Right atrium auricular region (tissue), 2 donors: ENCODE data around the gene ABHD17B. TPM values are rescaled to one million over a fixed set of nuclear protein-coding genes. Genes with fewer than 3 reads are reported as not detected.

ENCODE experiments used
- DNase-seq: peaks from one replicate; pipeline ENCODE4 v3.0.0-alpha.2; 2019; ENCODE audit warnings: low spot score
- H3K27ac ChIP-seq, 2 donors: fragments of 200-600 bp; sonication (generic); 1 replicate in 1 of 2; 2 replicates in 1 of 2; pipeline ENCODE4 v1.5.1; 2016 to 2019
- H3K27me3 ChIP-seq, 2 donors: fragments of 200-600 bp; sonication (generic); one replicate each; pipeline versions ENCODE4 v1.5.1 to v1.6.0; 2017 to 2019
- H3K36me3 ChIP-seq: fragments of 200-600 bp; sonication (generic); one replicate; pipeline ENCODE4 v1.5.1; 2016
- H3K4me1 ChIP-seq, 2 donors: fragments of 200-600 bp; sonication (generic); one replicate each; pipeline versions ENCODE4 v1.5.1 to v1.6.0; 2017 to 2019
- H3K4me3 ChIP-seq, 2 donors: fragments of 200-600 bp; sonication (generic); 1 replicate in 1 of 2; 2 replicates in 1 of 2; pipeline ENCODE4 v1.5.1; 2017 to 2019; ENCODE audit warnings: mild to moderate bottlenecking in 1 of 2, moderate library complexity in 1 of 2
- H3K9me3 ChIP-seq, 2 donors: fragments of 200-600 bp; sonication (generic); one replicate each; pipeline ENCODE4 v1.5.1; 2019
- total RNA-seq, 2 donors: library from RNA; depleted of rRNA; stranded (reverse); fragments of >200 nt; gene quantifications; one replicate each; pipeline ENCODE4 v1.1.0, GENCODE V29; 2016
- TF ChIP-seq, protein P1 (sequence below), 2 donors: fragments of 200-600 bp; sonication (generic); IDR thresholded peaks; one replicate each; pipeline ENCODE4 v1.5.1; 2019; ENCODE audit warnings: antibody characterized with exemption in 2 of 2

The ABHD17B gene
- total RNA-seq, 2 donors from 2014 or later, result 13.0 to 14.1 TPM

GRCh38 chr9:71921190-71921814, 10.3 kb upstream of the ABHD17B start:
- Histone ChIP-seq H3K36me3 (no peaks in the 10 kb centered on the region), H3K27me3 (no peaks in the 10 kb centered on the region), H3K4me1 (no peaks in the 10 kb centered on the region), H3K9me3 (no peaks in the 10 kb centered on the region), H3K4me3 (no peak overlapping the region), H3K27ac (no peak overlapping the region)
- TF ChIP-seq, protein P1, sequence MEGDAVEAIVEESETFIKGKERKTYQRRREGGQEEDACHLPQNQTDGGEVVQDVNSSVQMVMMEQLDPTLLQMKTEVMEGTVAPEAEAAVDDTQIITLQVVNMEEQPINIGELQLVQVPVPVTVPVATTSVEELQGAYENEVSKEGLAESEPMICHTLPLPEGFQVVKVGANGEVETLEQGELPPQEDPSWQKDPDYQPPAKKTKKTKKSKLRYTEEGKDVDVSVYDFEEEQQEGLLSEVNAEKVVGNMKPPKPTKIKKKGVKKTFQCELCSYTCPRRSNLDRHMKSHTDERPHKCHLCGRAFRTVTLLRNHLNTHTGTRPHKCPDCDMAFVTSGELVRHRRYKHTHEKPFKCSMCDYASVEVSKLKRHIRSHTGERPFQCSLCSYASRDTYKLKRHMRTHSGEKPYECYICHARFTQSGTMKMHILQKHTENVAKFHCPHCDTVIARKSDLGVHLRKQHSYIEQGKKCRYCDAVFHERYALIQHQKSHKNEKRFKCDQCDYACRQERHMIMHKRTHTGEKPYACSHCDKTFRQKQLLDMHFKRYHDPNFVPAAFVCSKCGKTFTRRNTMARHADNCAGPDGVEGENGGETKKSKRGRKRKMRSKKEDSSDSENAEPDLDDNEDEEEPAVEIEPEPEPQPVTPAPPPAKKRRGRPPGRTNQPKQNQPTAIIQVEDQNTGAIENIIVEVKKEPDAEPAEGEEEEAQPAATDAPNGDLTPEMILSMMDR (IDR thresholded peaks at IDR 0.05), result no peak
- no peak for DNase-seq

DNA sequence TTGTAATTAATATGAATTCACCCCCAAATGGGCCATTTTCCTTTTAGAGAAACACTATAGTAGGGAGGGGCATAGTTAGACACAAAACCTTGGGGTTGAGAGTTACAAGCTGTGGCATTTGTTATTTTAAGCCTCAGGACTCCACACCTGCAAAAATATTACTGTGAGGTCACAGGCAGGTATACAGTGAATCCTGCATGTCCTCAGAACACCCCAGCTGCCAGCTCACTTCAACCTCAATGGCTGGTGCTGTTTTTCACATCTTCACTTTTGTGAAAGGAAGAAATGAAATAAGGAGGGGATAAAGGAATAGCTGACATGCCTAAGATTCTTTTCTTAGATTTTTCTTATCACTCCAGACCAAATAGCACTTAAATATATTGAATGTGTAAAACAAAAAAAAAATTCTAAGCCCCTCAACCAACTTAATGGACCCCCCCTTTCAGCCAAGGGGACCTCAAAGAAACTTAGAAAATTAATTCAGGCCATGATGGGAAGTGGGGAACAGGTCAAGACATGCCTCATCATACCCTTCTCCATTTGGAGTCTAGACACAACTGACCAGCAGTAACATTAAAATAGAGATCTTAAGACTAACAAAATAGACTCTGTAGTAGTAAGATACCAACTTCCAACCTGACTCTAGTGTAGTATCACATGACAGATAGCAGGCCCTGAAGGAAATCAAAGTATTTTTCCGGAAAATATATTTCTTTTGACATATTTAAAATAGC, 9.6 kb upstream of the ABHD17B start:
- Histone ChIP-seq H3K36me3 (no peaks in the 10 kb centered on the region), H3K27me3 (no peaks in the 10 kb centered on the region), H3K4me1 (no peaks in the 10 kb centered on the region), H3K4me3 (no peak overlapping the region), H3K27ac (no peak overlapping the region), H3K9me3 (no peaks in the 10 kb centered on the region)
- DNase-seq, result no peak
- TF ChIP-seq, protein P1 (IDR thresholded peaks at IDR 0.05), result no peak

DNA sequence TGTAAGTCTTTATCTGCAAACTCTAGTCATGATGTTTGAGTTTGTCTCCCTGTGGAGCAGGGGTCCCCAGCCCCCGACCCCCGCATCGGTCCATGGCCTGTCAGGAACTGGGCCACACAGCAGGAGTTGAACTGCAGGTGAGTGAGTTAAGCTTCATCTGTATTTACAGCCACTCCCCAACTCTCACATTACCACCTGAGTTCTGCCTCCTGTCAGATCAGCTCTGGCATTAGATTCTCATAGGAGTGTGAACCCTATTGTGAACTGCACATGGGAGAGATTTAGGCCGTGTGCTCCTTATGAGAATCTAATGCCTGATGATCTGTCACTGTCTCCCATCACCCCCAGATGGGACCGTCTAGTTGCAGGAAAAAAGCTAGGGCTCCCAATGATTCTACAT, 7.4 kb upstream of the ABHD17B start:
- Histone ChIP-seq H3K36me3 (no peaks in the 10 kb centered on the region), H3K4me1 (no peaks in the 10 kb centered on the region), H3K9me3 (no peaks in the 10 kb centered on the region), H3K4me3 (no peak overlapping the region), H3K27ac (no peak overlapping the region), H3K27me3 (no peaks in the 10 kb centered on the region)
- no peak for DNase-seq
- TF ChIP-seq, protein P1 (IDR thresholded peaks at IDR 0.05), result no peak

DNA sequence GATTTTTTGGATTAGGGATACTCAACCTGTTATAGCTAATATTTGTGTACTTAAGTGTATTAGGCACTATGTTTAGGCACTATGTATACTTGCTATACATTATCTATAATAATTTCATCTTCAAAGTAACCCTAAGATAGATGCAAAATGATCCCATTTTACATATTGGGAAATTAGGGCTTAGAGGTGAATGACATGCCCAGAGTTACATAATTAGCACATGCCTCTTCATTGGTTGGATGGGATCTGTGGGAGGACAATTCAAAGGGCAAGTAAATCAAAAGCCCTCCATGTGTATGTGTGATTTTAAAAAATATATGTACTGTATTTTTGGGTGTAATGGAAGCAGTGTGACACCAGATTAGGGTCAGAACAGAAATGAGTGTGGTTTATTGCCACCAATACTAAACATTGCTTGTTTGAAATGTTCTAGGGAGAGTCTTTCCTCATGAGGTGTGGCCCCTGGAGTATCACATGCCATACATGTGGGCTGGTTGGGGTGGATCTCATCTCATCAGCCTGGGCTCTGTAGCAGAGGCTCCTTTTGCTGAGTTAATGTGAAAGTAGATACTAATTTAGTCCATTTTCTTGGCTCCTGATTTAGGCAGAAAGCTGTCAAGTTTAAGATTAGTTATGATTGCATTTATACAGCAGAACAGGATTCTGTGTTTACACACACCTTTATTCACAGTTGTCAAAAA, 6.0 kb upstream of the ABHD17B start:
- Histone ChIP-seq H3K27ac (no peak overlapping the region), H3K9me3 (no peaks in the 10 kb centered on the region), H3K27me3 (no peaks in the 10 kb centered on the region), H3K4me1 (peaks cover 0 to 11% of the 10 kb centered on the region in 2 donors), H3K36me3 (no peaks in the 10 kb centered on the region), H3K4me3 (no peak overlapping the region)
- no peak for DNase-seq
- TF ChIP-seq, protein P1 (IDR thresholded peaks at IDR 0.05), result no peak

GRCh38 chr9:71915495-71915894, 4.5 kb upstream of the ABHD17B start:
- no peaks in the 10 kb centered on the region for H3K27me3 ChIP-seq
- H3K4me3 ChIP-seq, result no peak overlapping the region
- no peaks in the 10 kb centered on the region for H3K36me3 ChIP-seq
- H3K27ac ChIP-seq, result no peak overlapping the region
- H3K9me3 ChIP-seq, result no peaks in the 10 kb centered on the region
- TF ChIP-seq, protein P1 (IDR thresholded peaks at IDR 0.05), result no peak
- DNase-seq, result no peak
- H3K4me1 ChIP-seq, result peaks cover 0 to 11% of the 10 kb centered on the region in 2 donors
